ENCODE results near the gene FAM107B.

FAM107B gene

DNA sequence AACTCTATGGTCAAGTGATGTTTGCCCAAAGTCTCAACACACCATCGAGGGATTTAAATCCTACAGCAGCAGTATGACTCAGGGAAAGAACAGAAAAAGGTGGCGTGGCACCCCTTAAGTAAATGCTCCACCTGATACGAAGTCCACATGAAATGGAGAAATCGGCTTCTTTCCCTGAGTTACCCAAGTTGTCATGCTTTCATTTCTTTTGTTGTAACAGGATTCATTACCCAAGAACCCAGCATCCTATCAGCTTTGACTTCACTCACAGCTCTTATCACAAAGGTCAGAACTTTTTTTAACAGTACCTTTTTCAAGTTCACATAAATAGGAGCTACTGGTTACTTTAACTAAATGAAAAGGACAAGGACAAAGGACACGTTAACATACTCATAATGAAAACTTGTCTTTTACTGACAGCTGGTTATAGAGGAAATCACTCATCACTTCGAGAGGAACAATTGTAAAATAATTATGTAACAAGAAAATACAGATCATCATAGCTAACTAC is 224.2 kb downstream of the FAM107B start:
- no peak for DNase-seq

DNA sequence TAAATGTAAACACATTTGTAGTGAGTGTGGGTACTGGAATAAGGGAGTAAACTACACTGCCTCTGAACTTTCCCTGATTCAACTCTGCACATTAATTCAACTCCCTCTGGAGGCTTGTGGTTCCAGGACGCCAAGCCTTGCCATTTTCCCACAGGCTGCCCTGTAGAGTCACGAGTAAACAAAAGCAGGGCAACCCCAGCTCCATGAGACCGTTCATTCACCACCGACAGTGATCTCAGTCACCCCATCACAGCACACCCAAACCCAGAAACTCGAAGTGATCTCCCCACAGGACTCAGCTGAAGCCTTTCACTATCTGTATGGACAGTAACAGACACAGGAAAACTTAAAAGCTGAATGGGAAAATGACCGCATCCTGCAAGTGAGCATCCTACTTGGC is 225.2 kb downstream of the FAM107B start:
- no peak for DNase-seq

DNA sequence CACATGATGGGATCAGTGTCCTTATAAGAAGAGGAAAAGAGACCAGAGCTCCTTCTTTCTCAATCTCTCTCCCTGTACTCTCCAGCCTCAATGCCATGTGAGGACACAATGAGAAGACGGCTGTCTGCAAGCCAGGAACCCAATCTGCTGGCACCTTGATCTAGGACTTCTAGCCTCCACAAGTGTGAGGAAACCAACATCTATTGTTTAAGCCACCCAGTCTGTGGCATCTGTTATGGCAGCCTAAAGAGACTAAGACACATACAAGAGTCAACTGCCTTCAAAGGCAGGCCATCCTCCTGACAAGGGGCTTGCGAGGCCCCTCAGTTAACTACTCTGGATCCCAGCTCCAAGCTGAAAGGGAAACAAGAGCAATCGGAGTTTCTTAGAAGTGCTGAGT is 225.7 kb downstream of the FAM107B start:
- no peak for DNase-seq

DNA sequence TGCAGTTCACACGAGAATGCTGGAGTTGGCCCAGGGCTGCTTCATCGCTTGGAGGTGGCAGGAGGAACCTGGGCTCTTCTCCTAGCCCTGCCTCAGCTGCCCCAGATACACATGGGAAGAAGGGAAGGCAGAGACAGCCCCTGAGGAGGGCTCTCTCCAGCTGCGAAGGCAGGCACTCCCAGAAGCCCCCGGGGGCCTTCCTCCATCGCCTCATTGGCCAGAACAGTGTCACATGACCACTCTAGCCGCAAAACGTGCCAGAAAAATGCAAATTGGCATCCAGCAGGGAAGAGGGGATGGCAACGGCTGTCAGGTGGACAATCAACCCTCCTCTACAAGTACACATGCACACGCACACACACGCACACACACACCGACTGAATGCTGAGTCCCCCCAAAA is 226.2 kb downstream of the FAM107B start:
- DNase-seq: no peak

DNA sequence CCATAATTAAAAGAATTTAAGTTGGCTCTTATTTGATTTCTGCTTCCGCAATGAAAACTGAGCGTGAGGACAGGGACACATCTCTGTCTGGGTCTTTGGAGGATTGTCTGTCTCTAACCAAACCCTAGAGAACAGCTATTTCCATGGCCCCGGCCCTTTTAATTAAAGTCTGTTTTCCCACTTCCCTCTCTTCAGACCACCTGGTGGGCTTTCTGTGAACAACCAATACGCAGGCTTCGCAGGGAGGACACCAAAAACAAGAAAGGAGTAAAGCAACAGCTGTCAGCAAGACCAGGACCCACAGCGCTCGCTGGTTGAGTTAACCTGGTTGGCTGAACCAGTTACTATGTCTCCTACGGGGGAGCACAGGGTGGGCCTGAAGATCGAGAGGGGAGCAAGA is 226.9 kb downstream of the FAM107B start:
- no peak for DNase-seq

DNA sequence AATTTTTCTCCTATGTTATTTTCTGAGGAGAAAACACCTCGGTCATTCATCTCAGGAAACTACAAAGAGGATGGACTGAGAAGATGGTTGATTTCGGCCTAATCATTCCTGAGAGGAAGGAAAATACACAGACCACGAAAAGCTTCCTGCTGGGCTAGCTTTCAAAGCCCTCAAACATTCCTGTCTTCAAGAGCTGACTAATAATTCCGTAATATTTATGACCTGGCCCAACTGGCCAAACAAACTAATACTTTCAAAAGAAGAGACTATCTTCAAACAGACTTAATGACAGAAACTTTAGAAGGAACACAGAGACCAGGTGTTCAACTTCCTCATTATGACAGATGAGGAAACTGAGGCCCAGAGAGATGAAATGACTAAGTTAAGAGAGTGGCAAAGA is 228.9 kb downstream of the FAM107B start:
- DNase-seq: no peak

DNA sequence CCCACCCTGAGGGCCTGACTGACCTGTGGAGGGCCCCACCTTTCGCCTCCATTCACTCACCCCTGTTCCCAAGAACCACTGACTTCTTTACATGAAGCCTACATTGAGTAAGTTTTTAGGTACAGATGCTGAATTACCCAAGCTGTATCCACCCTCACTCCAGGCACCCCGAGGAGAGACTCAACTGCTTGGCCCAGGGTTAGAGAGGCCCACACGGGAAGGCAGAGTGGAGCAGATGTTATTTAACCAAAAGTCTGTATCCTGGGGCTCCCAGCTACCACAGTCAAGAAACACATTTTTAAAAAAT is 230.8 kb downstream of the FAM107B start:
- DNase-seq: no peak

DNA sequence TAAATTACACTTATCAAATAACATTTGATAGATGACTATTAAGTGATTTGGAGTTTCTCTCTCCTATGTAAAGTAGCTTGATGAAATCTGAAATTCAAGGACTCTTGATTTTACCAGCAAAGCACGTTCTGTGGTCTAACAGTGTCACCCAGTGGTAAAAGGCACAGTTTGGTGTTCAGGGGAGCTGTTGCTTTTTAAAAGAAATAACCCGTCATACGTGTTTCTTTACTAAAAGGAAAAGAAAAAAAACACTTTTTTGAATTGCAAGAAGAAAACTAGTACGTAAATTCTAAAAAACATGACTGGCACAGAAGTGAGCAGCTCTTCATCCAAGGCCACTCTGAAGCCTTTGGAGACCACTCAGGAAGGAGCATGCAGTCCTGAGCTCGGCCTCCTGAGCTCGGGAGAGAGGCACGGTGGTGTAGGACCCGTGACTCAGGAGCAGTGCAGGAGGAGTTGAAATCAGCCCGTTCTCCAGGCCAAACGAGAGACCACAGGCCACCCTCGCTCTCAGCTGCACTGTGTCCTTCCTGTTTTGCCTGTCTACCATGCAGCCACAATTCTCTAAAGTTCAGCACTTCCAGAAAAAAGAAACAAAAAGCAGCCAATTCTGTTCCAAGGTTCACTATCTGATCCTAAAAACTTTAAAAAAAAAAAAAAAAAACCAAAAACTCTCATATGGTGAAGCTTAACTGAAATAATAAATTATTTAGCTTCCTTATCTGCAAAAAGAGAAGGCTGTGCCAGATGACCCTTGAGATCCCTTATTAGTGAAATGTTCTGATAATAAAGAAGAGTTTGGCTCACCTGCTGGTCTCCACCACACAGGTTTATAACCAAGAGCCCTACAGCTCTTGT is 231.4 kb downstream of the FAM107B start:
- DNase-seq: no peak

DNA sequence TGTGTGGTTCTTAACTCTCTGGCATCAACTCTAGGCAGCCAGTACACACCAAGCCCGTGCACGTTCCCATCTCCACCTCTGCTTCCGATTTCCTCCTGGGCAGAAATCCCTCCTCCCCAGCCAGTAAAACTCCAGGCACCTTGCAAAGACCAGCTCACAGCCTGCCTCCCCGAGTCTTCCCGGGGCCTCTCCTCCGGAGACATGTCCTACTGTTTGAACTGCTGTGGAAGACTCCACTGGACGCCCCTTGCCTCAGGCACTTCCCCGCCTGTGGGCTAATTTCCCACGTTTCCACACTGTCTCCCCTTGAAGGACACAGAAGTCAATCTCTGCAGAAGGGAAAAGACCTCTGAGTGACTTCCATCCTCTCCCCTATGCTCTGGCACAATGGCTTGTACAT is 233.3 kb downstream of the FAM107B start:
- no peak for DNase-seq

DNA sequence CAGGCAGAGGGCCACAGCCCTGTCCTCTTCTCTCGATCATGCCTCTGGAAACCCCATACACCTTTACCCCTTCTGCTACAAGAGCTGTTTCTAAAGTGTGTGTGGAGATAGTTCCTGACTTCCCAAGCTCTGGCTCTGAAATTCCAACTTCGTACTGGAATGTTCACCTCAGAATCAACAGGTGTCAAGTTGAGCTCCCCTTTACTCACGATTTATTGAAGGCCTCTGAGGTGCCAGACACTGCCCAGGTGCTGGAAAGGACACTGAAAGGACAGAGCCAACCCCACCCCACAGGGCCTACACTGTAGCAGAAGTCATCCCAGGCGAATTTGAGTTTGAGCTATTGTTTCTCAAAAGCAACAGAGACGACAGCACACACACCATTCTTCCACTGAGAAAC is 234.1 kb downstream of the FAM107B start:
- no peak for DNase-seq

DNA sequence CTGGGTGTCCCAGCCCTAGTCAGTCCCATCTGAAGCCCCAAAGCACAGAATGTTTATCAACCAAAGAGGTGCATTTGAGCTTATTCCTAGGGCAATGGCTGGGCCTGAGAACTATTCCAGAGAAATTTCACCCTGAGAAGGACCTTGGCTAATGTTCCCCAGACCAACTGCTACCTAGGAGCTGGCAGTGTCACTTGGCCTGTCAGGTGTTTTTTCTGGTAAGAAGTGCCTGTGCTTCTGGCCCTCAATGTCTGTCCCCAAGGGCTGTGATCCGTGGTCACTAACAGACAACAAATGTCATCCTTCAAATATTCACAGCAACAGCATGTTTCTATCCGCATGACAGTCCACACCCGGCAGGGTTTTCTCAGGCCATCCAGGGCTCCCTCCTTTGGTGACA is 234.6 kb downstream of the FAM107B start:
- DNase-seq: no peak

DNA sequence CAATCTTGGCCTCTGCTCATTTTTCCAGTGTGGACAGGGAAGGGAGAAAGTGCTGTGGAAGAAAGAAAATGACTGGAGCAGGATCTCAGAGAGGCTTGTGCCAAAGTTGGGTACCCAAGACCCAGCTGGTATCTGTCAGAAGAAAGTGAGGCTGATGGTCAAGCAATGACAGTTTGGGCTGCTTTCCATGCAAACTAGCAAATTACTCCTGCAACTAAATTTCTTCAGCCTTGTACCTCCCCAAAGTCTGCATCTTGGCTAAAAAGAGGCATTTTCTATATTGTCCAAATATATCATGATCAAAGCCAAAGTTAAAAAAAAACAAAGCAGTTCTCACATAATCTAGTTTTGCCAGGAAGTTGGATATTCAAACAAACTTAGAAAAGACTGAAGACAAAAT is 235.5 kb downstream of the FAM107B start:
- DNase-seq: no peak

DNA sequence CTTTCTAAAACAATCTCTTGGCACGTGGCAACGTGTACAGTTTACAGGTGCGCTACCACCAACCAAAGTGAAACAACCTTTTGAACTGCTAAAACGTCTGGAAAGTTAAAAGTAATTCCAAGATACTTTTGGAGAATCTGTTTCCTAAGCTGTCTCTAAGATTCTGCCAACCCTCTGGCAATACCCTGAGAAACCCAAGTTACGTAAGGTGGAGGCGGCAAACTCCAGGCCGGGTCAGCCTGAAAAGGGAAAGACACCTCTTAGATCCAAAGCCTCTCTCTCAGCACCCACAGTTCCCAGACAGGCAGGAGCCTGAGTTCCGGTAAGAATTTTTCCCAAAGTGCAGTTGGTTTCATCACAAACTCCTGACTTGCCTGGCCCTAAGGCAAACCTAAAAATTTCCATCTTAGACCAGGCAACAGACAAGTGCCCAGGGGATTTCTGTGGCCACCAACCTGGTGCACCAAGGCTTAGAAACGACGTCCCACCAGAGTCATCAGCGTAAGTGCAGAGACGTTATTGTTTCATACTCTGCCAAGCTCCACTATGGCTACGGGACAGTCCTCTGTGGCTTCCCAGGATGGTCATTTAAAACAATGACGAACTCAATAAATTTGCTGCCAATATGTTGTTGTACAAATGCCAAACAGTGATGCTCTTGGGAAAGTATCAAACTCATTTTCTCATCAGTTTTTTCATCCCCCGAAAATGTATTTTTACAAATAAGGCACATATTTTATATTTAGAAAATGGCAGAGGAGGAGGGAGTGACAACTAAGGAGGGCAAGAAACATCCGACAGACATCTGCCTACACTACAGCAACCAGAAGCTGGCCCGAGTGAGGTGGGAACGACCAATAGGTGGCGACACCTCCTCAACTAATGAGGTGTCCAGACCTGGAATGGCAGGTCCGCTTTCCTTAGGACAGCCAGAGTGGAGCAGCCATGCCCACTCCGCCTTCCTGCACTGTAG is 238.2 kb downstream of the FAM107B start:
- peak; percentile 32 for DNase-seq

DNA sequence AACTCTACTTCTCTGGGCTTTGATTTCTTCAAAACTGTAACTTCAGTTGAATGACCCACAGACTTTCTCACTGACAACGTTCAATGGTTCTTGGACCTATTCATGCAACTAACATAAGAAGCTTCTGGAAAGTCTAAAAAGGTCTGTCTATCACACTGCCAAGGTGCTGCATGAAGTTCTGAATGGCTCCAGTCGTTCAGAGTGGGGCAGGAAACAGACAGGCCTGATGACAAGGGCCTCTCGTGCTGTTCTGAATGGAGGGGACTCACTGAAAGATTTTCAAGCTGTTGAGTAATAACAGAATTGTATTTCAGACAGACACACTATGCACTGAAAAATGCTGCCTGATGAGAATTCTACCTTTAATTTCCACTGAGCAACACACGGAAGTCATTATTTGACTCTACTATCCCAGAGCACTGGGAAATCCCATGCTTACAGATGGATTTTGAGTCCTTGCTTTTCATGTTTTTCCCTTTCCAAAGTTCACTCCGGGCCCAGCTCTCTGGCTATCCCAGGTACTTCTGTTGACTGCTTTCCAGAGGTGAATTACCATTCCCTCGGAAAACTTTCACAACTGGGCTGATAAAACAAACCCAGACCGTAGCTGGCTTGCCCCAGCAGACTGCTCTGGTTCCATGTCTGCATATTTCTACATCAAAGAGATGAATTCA is 239.1 kb downstream of the FAM107B start:
- DNase-seq: no peak

DNA sequence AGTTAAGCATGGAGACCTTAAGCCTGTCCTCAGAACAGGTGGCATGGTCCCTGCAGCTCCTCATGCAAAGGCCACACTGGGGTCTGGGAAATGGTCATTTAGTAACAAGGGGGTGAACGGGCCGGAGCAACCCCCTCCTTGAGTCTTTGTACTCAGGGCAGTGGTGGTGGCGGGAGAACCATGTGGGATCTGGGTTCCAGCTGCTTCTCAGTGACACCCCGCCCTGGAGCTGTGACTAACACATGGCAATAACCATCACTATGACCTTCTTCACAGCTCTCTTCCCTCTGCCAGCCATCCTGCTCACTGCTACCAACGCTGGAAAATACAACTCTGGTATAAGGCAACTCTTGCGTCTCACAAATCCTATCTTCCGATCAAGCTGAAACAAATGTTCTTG is 240.5 kb downstream of the FAM107B start:
- DNase-seq: no peak

DNA sequence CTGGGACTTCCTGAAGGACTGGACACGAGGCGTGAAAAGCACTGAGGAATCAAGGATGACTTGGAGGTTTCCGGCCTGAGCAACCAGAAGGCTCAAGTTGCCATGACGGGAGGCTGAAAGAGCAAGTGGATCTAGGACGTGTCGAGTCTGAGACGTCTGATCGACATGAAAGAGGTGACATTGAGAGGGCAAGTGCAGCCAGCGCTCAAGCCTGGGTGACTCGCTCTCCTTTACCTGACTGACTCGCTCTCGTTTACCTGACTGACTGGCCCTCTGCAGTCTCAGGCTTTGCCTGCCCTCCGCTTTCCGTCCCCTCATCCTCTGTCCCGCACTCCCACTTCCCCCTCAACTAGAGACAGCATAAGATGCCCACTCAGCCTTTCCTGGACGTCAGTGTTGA is 241.4 kb downstream of the FAM107B start:
- no peak for DNase-seq

DNA sequence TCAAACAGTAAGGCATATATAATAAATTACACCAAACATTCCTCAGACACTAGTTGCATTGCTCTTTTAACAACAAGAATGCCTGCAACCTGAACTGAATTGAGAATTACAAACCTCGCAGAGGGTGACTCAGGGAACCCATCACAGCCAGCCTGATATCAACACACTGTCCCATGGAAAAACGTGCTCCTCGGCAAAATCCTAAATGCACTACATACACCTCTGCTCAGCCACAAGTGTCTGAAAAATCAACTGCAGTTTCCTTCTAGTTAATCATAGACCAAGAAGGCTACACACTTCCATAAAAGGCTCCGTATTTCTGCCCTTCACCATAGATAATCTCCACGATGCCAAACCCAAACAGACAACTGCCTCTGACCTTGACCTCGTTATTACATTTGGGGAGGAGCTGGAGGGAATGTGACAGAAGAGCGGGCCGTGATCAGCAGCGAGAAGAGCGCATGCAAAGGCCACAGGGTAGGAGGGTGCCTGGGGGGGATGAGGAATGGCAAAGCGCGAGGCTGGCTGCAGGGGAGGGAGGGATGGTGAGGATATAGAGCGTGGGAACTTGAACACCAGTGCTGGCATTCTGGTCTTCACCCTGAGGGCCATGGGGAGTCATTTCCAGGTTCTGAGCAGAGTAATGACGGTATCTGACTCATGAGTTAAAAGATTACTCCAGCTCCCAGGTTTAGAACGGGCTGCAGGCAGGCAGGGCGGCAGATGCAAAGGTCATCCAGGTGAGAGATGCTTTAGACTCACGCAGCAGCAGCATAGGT is 242.0 kb downstream of the FAM107B start:
- peak; percentile 94 for DNase-seq

DNA sequence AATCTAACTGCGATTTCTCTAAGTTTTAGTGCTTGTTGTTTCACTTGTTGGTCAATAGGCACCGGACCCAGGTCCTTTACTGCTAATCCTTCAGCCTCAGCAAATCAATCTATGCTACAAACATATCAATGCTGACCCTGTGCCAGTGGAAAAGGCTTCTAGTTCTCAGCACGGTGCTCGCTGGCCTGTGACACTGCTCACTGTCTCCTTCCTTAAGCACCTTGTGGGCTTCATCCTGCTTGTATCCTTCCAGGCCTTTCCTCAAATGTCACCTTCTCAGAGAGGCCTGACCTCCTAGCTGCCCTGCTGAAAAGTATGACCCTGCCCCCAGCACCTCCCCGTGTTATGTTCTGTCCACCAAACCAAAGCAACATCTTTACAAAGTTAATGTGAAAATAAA is 242.7 kb downstream of the FAM107B start:
- DNase-seq: peak; percentile 37

DNA sequence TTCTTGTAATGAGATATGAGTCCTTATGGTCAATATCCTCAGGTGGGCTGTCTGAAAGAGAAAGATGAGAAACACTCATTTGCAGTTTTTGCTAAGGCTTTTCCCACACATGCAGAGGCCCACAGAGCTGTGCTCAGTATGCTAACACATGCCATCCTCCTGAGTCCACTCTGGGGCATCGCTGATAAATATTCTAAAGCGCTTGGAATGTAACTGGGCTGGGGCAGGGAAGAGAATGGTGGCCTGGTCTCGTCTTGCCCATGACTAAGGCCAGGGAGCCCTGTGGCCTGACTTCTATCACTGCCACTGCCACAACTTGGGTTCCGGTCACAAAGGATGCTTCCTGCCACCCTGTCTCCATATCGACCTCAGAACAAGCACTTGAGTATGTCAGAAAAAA is 244.2 kb downstream of the FAM107B start:
- DNase-seq: no peak

DNA sequence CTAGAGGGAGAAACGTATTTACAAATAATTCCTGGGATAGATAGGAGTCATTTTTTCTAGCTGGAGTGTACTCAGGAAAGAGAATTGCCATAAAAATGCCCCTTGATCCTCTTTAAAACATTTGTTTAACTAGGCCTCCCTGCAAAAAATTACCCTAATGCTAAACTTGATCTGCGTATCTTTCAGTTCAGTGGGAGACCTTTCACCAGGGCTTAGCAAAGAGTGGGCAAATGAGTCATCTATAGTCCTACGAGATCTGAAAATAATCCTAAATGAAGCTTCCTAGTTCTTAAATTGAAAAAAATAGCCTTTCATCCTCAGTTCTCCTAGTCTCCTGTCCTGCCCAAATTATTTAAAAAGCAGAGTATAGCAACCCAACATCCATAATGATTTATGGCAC is 245.3 kb downstream of the FAM107B start:
- DNase-seq: no peak

DNA sequence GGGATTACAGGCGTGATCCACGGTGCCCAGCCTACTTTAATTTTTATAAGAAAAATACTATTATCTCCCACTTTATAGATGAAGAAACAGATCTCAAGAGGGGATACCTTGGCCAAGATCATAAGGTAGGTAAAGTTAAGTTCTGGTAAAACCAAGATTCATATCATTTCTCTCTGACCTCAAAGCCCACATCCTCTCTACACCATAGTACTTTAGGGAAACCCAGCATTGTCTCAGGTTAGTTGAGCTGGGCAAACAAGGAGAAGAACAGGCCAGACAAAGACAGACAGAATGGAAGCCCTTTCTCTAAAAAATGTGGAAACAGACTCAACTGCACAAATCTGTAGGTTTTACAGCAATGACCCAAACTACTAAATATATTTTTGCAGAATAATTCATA is 246.2 kb downstream of the FAM107B start:
- DNase-seq: no peak

DNA sequence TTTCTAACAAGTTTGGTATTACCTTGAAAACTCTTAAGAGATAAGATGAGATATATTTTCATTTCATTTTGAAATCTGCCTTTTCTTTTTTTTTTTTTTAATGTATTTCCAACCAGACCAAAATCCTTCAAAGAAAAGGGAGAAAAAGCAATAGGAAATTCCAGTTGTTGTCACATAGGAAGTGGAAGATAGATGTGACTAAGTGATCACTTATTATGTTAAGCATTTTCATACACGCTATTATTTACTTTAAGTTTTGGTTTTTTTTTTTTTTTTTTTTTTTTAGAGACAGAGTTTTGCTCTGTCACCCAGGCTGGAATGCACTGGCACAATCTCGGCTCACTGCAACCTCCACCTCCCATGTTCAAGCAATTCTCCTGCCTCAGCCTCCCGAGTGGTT is 246.8 kb downstream of the FAM107B start:
- DNase-seq: no peak

All from kidney glomerular epithelial cell (primary cell).